GM12873 (cell line): ENCODE measurements around the gene SLC4A4.

Experiments used
- CTCF ChIP-seq: IDR thresholded peaks from 2 replicates; pipeline ENCODE4 v1.5.1; 2012; ENCODE audit warnings: low read depth, mild to moderate bottlenecking, moderate library complexity, low read length, control low read depth; ENCODE audit not compliant: insufficient read depth; ENCODE audit errors: missing control alignments

Gene SLC4A4

GRCh38 chr4:71338846-71339593 lies at the start of gene SLC4A4:
Gene SLC4A4, plus strand, starts transcription at chr4:71339020.
- no peak for TF ChIP-seq CTCF

- no peak for TF ChIP-seq CTCF
Observed at GRCh38 chr4:71290074-71290473, 48.7 kb upstream of the SLC4A4 start.

GRCh38 chr4:71290476-71290875 lies 48.3 kb upstream of the SLC4A4 start:
- TF ChIP-seq CTCF: no peak

GRCh38 chr4:71292228-71292627 lies 46.6 kb upstream of the SLC4A4 start:
- no peak for TF ChIP-seq CTCF

- TF ChIP-seq CTCF: no peak
Observed at GRCh38 chr4:71293705-71294104, 45.1 kb upstream of the SLC4A4 start.

GRCh38 chr4:71294301-71294700 lies 44.5 kb upstream of the SLC4A4 start:
- no peak for TF ChIP-seq CTCF

GRCh38 chr4:71296945-71297344 lies 41.9 kb upstream of the SLC4A4 start:
- TF ChIP-seq CTCF: no peak
